ENCODE measurements around the gene DOCK10.
A peak's percentile ranks its signal among the peaks of the same experiment; 100 is the strongest.

DOCK10 gene

DNA sequence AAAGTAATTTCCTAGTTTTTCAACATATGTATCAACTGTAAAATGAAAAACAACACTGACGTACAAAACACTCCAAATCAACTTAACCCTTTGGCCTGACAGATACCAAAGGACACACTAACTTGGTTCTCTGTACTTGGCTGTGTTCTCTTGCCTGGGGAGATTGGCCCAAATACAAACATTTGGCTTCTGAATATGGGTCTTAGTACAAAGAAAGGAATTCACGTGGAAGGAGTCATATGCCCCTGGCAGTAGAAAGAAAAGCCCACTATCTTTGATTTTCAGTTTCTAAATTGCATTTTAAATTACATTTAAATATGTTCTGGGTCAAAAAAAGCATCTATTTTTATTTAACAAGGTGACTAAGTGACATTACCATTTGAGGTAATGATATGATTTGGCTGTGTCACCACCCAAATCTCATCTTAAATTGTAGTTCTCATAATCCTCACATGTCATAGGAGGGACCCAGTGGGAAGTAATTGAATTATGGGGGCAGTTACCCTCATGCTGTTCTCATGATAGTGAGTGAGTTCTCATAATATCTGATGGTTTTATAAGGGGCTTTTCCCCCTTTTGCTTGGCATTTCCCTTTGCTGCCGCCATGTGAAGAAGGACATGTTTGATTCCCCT lies 172.6 kb downstream of the DOCK10 start:
- DNase-seq: no peak

DNA sequence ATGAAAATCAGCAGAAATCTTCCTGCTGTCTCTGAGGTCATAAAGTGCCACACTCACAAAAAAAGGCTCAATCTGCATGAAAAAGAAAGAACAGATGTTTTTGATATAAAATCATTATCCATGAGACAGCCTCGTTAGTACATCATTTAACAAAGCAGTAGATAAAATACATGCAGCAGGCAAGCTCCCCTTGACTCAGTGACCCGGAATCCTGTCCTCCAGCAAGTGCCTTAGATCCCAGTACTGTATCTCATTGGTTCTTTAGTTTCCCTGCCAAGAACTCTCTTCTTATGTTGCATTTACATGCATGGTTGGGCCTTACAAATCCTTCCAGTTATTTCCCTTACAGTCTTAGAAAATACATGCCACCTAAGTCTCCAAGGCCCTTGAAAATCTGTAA lies 177.3 kb downstream of the DOCK10 start:
- no peak for DNase-seq

DNA sequence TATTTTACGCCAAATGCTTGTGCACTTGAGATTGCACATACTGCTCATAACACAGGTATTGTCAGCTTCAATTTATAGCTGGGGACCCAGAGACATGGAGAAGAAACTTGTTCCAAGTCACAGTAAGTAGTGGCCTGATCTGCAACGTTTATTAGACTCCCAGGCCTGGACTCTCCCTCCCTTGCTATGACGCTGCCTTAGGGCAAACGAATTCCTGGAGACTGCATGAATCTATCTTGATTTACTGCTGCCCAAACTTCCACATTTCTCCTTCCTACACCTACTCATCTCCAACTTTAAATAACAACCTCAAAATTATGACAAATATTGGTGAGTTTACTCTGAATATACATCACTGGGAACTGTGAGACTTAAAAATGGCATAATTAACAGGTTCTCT lies 181.0 kb downstream of the DOCK10 start:
- DNase-seq: no peak

DNA sequence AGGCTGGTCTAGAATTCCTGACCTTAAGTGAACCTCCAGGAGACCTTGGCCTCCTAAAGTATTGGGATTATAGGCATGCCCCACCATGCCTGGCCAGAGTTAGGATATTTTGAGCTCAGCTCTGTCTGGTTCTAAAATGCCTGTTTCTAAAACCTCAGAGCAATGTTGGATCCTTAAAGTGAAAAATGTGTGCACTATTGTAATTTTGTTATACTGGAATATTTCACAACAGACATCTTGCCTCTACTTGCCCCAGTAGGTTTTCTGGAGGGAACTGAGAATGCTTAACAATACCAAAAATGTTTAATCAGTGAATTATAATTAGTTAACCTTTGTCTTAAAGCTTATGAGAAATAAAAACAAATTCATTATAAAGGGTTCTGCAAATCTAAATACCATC lies 181.5 kb downstream of the DOCK10 start:
- no peak for DNase-seq

DNA sequence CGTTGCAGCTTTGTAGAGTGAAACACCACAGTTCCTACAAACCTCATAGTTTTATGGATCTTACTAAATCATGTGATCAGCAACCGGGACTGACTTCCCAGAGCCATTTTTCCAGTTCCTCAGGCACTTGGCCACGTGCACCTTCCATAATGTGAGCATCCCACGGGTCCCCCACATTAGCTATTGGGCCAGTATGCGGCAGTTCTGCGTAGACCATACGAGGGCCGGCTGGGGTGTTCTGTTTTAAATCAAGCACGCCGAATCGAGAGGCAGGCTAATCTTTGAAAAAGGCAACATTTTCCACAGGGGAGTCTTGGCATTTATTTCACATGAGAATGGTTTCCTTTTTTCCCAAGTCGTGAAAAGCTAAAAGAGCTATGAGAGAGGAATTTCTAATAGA lies 190.5 kb downstream of the DOCK10 start:
- no peak for DNase-seq

DNA sequence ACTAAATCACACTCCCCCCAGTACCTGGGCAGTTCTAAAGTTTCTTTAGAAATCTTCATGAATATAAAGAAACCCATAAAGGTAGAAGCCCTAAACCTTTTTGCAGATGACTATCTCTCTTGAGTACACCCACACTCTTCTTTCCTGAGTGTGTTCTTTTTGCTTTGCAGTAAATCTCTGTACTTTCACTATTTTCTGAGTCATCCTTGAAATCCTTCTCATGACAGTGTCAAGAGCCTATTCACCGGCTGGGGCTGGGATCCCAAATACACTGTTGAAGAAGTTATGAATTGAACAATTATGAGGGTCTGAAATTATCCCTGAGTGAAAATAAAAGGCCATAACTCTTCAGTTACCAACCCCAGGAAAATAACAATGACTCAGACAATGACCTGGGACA lies 192.2 kb downstream of the DOCK10 start:
- DNase-seq: no peak

DNA sequence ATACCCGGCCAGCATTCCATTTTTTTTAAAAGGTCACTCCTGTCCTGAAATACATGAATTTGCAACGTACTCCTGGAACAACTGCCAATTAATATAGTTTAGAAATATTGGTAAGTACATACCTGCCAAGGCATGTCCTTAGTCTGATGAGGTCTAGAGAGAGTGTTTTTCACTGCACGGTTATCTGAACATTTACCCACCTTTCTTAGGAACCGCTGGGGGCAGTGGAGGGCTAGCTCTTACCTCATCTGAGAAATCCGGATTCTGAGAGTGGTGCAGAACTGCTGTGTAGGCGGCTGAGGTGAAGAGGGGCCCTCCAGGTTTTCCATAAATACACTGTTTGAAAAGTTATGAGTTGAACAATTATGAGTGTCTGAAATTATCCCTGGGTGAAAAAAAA lies 193.0 kb downstream of the DOCK10 start:
- peak; percentile 57 for DNase-seq

DNA sequence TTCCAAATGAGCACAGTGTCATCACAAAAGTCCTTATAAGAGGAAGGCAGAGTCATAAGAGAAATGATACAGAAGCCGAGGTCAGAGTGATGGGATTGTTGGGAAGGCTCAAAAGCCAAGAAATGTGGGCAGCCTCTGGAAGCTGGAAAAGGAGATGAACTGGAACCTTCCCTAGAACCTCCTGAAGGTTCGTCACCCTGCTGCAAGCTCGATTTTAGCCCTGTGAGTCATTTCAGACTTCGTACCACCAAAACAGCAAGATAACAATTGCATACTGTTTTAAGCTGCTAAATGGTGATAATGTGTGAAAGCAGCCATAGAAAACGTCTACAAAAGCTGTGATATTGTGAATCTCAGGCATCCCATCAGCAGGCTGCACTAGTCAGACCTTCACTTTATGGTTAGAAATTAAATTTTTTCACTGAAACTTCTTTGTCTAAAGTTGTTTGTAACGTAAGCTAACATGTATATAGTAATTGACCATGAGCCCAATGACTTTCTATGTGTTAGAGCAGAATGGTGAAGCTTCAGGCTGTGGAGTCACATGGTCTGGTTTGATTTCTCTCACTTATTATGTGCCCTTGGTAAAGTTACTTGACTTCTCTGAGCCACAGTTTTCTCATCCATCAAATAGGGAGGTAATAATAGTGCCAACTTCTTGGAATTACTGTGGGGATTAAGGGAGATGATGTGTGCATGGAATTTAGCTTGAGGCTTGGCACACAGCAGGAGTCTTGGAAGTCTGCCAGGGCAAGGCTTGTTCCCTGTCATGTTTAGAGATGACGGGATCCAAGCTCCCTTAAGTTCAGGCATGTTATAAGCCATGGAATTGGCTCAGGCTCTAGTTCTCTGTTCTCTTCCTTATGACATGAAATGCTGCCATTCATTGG lies 194.1 kb downstream of the DOCK10 start:
- DNase-seq: peak; percentile 93

DNA sequence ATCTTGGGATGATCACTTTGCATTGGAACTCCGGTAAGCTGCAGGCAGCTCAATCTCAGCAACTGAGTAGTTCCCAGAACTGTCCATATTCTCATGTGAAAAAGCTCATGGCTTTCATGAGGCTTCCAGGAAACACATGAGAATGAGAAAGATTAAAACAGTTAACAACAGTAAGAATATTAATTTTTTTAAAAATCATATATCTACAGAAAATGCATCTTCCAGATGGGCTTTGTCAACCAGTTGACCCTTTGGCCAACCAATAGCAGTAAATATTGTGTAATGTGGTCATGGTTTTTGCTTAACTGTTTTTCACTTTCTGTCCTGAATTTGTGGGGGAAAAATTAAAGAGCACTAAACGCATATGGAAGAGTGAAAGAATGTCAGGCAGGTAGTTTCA lies 194.9 kb downstream of the DOCK10 start:
- no peak for DNase-seq

DNA sequence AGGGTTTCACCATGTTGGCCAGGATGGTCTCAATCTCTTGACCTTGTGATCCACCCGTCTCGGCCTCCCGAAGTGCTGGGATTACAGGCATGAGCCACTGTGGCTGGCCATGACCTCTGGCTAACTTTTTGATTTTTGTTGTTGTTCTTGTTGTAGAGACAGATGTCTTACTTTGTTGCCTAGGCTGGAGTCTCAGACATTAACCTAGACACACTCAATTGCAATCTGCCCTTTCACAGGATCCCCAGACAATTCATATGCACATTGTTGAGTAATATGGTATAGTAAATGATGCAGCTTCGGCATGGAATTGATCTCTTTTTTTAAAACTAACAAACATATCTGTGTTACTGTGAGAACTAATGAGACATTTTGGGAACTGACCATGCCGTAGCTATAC lies 195.6 kb downstream of the DOCK10 start:
- DNase-seq: no peak

DNA sequence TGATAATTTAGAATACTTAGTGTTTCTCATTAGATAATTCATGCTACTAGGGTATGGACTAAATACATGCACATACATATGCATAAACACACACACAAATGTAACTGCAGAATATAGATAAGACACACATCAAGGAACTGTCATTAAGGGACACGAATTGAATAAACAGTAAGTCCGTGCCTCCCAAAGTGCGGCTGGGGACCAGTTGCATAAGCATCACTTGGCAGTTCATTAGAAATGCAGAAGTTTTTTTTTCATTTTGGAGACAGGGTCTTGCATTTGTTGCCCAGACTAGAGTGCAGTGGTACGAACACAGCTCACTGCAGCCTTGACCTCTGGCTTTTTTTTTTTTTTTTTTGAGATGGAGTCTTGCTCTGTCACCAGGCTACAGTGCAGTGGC lies 196.1 kb downstream of the DOCK10 start:
- no peak for DNase-seq

DNA sequence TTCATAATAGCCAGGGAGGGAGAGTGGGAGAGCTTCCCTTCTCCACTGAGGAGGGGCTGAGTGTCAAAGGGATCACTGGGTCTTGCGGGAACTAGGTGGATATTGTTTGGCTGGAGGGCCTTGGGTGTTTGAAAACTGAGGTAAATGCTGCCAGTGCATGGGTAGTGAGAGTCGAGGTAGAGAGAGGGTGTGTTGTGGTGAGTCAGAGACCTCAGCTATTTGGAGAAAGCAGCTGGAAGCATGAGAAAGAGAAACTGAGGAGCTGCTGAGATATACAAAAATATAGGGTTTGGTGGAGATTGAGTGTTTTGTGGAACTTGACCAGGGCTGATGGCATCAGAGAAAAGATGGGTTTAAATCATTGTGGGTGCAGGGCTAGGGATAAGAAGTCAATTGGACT lies 199.1 kb downstream of the DOCK10 start:
- DNase-seq: no peak

DNA sequence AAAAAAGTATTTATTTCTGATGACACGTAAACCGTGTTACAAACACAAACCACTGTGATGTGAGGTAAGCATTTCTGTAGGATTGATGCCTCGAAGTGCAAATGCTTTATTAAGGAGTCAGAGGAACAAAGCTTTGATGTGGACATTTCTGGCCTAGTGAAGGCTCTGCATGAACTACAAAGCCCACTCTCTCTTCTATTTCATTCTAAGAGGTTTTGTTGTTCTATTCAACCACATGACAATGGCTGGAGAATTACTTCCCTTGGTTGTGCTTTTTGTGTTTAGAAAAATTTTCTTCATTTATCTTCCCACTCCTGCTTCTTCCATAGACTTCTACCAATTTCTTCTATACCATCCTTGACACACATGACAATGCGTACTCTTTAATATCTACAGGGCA lies 200.4 kb downstream of the DOCK10 start:
- DNase-seq: no peak

DNA sequence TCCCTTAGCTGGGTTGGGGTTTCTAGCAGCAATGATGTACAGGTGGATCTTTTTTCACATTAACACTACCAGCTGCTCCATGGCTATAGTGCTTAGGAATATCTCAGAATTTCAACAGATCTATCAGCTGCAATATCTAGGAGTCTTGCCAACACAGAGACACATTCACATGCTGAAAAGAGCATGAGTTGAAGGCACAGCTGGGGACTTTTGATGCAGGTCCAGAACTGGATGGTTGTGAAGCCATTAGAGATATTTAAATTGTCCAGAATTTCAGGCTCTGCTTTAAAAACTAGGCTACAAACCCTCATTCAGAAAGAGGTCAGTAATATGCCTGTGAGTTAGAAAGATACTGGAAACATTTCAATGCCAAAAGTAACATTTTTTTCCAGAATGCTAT lies 203.9 kb downstream of the DOCK10 start:
- DNase-seq: no peak

DNA sequence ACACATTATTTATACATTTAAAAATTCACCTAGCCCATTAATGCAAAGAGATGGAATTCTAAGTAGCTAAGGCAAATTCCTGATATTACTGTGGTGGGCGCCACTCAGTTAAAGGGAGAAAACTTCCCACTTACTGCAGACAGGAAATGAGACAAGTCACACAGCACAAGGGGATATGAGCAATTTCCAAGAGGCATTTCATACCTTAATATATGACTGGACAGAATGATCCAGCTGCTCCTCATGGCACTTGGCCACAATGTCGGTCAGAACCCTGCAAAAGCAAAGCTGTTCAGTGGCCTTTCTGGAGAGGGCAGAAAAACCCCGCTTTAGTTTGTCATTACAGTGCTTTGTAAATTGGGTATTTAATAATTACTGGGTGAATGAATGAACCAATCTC lies 204.7 kb downstream of the DOCK10 start:
- no peak for DNase-seq

DNA sequence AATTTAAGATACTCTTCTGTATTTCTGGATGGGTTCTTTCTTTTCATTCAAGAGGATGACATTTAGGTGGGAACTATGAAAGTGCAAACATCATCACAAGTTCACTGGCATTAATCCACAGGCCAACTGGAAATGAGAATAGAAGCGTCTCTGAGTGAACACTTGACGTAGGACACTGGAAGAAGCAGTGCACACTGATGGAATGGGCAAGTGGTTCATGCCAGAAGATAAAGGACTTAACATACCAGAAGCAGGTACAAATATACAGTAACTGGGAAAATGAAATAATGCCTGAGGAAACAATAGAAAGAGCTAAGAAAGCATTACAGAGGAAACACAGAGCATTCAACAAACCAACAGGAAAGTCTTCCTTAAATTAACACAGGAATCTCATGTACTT lies 205.2 kb downstream of the DOCK10 start:
- no peak for DNase-seq

DNA sequence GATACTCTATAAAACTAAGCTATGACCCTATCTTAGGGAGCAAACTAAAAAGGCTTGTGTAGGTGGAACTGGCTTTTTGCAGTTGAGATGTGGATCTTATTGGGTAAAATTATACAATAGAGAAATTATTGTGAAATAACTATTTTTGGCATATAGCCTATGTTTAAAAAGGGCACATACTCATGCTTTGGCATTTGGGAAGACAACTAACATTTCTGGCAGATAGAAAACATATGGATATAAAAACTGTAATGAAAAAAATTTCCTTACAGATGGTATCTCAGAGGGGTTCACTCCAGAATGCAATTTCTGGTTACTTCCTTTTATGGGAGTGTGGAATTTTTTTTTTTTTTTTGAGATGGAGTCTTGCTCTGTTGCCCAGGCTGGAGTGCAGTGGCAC lies 206.0 kb downstream of the DOCK10 start:
- DNase-seq: no peak

DNA sequence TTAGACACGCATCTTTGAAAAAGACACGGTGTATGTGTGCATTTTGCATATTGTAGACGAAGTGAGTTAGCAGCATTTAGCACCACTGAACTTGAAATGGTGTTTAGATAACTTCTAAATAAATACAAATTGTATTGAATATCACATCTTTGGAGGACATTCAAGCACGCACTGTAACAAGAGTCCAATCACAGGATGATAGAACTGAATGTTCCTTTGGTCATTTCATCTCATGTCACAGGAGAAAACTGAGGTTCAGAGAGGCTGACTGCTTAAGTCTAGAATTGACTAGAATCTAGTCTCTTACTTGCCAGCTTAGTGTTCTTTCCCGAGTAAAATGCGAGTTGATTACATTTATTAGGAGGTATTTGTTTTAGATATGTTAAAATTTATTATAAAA lies 206.9 kb downstream of the DOCK10 start:
- no peak for DNase-seq

DNA sequence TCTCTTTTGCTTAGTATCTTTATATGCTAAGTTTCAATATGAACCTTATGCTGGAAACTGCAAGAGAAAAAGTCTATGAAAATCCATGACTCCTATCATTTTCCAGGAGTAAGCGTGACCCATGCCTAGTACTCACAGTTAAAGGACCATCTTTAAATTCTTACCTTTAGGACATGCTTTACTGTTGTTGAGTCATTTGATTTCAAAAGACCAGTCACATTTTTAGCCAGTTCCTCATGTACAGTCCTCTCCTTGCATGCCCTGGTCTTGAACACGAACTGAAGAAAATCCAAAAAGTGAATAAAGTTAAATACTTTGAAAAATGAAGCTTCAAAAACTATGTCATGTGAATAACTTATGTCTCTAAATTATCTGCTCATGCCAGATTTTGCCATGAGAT lies 208.3 kb downstream of the DOCK10 start:
- DNase-seq: no peak

DNA sequence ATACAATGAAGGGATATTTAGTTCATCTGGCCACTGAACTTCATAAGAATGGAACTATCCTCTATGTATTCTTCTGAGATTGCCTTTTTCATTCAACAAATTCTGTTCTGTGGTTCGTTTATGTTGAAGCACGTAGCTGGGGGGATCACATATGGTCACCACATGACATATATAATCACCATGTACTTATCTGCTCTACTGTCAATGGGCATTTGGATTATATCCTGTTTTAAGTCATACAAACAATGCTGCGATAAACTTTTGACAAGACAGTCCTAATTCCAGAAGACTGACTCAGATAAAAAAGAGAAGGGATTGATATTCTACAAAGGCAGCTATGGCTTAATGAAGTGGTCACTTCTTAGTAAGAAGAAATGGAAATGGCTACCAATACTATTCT lies 210.1 kb downstream of the DOCK10 start:
- DNase-seq: no peak

DNA sequence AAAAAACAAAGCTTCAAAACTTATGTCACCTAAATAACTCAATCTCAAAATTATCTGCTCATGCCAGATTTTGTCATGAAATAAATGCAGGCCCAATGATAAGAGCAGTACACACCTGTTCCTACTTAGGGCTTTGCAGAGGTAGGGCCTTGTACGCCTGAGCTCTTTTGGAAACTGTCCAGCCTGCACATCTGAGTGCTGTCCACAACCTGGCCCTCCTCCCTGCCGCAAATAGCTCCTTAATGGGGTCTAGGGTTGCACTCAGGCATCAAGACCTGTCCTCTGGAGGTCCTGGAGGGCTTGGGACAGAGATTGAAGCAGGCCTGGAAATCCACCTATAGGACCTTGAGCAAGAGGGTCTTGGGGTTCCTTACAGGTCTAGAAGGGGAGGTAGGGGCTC lies 210.7 kb downstream of the DOCK10 start:
- no peak for DNase-seq

DNA sequence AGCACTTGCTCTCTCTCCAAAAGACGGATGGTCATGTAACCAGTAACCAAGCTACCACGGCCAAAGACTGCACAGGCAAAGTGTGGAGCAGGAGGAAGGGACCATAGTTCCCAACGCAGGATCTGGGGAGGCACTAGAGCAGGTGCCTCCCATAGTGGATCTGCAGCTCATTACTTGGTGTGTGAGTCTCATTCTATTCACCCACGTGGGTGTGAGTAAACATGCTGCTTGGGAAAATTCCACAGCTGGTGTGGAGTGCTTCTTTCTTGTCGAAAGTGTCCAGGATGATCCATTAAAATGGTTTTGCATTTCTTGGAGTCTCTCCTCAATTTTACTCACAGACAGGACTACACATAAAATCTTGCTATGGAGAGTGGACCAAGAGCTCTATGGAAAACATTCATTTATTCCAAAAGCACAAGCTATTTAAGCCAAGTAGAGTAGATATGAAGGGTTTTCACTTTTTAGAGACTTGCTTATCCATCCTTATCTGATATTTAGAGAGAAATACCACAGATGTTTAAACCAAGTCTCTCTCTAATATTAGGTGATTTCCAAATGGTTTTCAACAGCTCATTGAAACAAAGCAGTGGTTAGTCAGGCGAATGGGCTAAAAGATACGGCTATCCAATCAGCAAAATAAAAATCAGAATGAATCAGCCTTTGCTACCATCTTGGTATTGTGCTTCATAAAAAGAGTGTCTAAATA lies 221.8 kb downstream of the DOCK10 start:
- DNase-seq: no peak

DNA sequence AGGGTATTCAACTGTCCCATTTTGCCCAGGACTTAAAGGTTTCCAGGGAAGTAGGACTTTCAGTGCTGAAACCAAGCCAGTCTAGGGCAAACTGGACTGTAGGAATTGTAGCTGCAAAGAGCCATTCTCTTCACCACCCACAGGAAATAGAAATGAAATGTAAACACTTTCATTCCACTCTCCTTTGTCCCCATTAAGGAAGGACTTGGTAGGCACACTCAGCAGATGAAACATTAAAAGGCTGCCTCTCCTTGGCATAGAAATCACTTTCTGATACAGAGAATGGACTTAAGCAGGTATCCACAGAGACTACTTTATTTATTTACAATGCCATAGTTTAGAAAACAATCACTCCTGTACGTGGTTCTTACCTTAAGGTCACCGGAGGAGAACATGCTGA lies 223.2 kb downstream of the DOCK10 start:
- no peak for DNase-seq

DNA sequence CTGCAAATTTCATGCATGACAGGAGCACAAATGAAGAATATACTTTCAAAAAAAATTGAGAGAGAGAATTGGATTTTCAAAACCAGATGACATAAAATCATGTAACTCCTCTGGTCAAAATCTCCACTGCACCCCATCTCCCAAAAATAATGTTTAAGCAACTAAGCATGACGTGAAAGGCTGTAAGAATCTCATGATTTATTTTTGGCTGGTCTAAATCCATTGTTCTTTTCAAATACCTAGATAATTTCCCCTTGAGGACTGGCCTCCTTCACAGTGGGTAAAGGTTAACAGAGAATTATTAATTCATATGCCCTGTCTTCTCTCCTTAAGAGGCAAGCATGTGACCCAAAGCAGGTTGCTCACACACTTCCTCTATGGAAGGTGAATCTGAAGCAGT lies 224.6 kb downstream of the DOCK10 start:
- no peak for DNase-seq
